ENCODE measurements around the gene SH3RF3.

The SH3RF3 gene

DNA sequence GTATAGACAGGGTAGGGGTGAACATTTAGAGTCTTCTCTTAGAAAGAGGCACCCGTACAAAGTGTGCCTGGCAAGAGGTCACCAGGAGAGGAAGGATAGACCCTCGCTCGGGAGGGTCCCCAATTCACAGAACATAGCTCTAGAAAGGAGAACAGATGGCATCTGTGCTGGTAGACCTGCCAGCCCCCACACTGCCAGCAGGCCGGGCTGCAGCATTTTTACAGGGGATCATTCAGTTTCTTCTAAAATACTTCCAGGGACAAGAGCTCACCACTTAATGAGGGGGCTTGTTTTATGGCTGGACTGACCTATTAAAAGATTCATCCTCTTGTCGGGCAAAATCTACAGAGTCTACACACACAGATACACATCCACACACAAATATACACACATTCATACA, 334.9 kb downstream of the SH3RF3 start:
- no peak for DNase-seq (ENCODE audit: low read depth)
- no peak overlapping the region for H3K4me3 ChIP-seq (ENCODE audit: low read depth, low read length)

DNA sequence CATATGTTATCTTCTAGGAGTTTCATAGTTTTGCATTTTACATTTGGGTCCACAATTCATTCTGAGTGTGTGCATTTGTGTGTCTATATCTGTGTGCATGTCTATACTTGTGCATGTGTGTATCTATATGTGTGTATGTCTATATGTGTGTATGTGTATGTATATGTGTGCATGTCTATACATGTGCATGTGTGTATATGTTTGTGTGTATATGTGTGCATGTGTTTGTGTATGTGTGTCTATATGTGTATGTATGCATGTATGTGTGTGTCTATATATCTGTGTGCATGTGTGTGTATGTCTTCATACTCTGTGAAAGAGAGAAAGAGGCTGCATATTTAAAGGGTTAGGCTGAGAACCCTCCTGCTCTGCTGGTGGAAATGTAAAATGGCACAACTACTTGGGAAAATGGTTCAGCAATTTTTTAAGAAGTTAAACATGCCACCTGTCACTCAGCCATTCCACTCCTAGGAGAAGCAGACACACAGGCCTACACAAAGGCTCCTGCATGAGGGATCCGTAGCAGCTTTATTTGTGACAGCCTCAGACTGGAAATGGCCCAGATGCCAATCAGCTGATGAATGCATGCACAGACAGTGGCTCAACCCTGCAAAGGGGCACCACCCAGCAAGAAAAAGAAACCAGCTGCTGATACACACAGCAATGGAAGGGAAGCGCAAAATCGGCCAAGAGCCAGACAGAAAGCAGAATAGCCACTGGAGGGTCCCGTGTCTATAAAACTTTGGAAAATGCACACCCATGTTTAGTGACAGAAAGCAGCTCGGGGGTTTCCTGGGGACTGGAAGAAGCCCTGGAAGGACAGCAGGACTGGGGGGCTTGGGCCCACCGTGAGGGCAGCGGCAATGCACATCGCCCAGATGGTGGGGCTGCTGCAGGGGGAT, 337.9 kb downstream of the SH3RF3 start:
- DNase-seq (ENCODE audit: low read depth), result no peak
- H3K4me3 ChIP-seq (ENCODE audit: low read depth, low read length), result no peak overlapping the region
- TF ChIP-seq, protein P1, sequence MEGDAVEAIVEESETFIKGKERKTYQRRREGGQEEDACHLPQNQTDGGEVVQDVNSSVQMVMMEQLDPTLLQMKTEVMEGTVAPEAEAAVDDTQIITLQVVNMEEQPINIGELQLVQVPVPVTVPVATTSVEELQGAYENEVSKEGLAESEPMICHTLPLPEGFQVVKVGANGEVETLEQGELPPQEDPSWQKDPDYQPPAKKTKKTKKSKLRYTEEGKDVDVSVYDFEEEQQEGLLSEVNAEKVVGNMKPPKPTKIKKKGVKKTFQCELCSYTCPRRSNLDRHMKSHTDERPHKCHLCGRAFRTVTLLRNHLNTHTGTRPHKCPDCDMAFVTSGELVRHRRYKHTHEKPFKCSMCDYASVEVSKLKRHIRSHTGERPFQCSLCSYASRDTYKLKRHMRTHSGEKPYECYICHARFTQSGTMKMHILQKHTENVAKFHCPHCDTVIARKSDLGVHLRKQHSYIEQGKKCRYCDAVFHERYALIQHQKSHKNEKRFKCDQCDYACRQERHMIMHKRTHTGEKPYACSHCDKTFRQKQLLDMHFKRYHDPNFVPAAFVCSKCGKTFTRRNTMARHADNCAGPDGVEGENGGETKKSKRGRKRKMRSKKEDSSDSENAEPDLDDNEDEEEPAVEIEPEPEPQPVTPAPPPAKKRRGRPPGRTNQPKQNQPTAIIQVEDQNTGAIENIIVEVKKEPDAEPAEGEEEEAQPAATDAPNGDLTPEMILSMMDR (IDR thresholded peaks at IDR 0.05; ENCODE audit: insufficient read depth, low read depth, low read length, missing control alignments), result no peak

More for the DNA sequence above, 334.9 kb downstream of the SH3RF3 start:
- TF ChIP-seq, protein P1 (IDR thresholded peaks at IDR 0.05; ENCODE audit: insufficient read depth, low read depth, low read length, missing control alignments), result no peak

DNA sequence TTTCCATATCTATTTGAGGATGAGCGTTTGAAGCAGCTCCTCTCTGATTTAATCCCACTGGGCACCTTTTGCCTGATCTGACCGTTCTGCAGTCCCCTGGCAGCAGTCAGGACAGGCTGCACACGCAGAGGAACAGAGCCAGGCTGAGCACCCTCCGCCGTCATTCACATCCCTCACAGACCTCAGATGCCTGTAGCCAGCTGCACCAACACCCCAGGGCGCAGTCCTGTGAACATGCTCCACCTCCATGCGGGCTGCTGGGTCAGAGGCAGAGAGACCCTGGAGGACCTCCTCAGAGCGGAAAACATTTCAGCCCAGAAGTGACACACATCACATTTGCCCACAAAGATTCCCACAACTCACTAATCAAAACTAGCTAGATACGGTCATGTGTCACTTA, 338.7 kb downstream of the SH3RF3 start:
- TF ChIP-seq, protein P1 (IDR thresholded peaks at IDR 0.05; ENCODE audit: insufficient read depth, low read depth, low read length, missing control alignments), result no peak
- no peak overlapping the region for H3K4me3 ChIP-seq (ENCODE audit: low read depth, low read length)
- DNase-seq (ENCODE audit: low read depth), result no peak

DNA sequence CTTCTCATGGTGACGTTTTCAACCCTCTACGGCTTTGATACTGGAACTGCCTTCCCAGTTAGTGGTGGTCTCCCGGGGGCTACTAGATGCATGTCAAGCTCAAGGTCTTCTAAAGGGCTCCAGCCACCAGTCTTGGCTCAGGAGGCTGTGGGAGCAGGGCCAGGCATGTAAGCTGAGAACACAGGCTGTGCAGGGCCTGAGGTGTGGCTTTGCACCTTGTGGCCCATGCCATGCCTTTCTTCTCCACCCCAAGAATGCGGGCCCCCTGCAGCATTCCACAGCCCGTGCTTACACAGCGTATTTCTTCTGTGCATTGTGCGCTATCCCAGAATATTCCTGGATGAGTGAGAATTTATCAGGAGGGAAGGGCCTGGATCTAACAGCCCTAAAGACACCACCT, 339.9 kb downstream of the SH3RF3 start:
- no peak for DNase-seq (ENCODE audit: low read depth)
- TF ChIP-seq, protein P1 (IDR thresholded peaks at IDR 0.05; ENCODE audit: insufficient read depth, low read depth, low read length, missing control alignments), result no peak
- no peak overlapping the region for H3K4me3 ChIP-seq (ENCODE audit: low read depth, low read length)

DNA sequence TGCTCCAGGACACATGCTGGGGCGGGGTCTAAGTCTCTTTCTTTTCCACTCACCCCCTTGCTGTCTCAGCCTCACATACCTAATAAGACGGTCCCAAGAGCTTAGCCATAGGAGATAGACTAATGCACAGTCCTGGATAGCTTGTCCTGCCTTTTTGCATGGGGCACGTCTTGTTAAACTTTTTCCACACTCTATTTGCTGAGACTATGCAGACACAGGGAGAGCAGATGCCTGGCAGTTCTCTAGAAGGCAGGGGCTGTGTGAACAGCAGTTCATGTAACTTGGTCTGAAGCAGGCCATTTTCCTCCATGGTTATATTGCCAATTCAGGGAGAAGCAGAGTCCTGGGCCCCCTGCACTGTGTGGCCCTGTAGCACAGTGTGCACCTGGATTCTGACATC, 342.7 kb downstream of the SH3RF3 start:
- TF ChIP-seq, protein P1 (IDR thresholded peaks at IDR 0.05; ENCODE audit: insufficient read depth, low read depth, low read length, missing control alignments), result no peak
- no peak for DNase-seq (ENCODE audit: low read depth)

DNA sequence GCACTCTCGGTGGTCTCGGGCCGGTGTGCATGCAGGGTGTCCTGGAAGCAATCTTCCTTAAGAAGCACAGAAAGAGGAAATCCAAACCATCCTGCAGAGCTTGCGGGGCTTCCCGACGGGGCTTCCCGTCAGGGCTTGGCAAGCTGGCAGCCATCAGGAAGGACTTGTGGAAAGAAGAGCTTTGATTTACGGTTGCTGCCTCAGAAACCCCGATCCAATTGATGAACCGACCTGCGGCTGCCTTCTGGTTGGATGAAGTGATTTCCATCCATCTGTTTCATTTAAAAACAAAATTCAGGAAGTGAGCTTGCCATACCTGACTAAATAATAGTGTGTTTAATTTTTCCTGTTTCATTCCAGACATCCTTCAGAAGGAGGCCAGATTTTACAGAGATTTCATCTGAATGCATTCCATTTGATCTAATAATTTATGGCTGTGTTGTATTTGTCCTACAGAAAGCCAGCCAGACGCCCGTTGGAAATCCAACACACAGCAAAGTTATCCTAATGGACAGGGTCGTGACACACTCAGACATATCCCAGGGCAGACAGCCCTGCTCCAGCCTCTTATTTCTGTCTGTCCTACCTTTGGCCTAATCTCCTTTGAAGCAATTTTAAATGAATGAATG, 343.4 kb downstream of the SH3RF3 start:
- no peak overlapping the region for H3K4me3 ChIP-seq (ENCODE audit: low read depth, low read length)
- DNase-seq (ENCODE audit: low read depth), result no peak
- TF ChIP-seq, protein P1 (IDR thresholded peaks at IDR 0.05; ENCODE audit: insufficient read depth, low read depth, low read length, missing control alignments), result no peak

More for the DNA sequence above, 342.7 kb downstream of the SH3RF3 start:
- H3K4me3 ChIP-seq (ENCODE audit: low read depth, low read length), result no peak overlapping the region
